HG02759 (cell line): ENCODE data around the gene PLCXD1.
"Not testable (repeated sequence)": the region's sequence is repeated elsewhere in the genome, so short reads cannot be mapped to it uniquely, and the experiment has no call there.

Source experiments
- ATAC-seq: cut with Tn5 transposase; IDR thresholded peaks from one replicate; pipeline ENCODE4 v1.9.1; 2021; ENCODE audit warnings: mild to moderate bottlenecking, moderate library complexity; ENCODE audit not compliant: unreplicated experiment

The PLCXD1 gene

GRCh38 chrX:291411-291901, 10.3 kb downstream of the PLCXD1 start:
- no peak for ATAC-seq

- no peak for ATAC-seq
Measured at GRCh38 chrX:292900-293897, 12.0 kb downstream of the PLCXD1 start.

- ATAC-seq: no peak
Measured at GRCh38 chrX:295136-295535, 14.0 kb downstream of the PLCXD1 start.

- no peak for ATAC-seq
Measured at GRCh38 chrX:298993-299392, 17.8 kb downstream of the PLCXD1 start.

- ATAC-seq: no peak
Measured at GRCh38 chrX:300334-300733, 19.2 kb downstream of the PLCXD1 start.

GRCh38 chrX:302975-303374, 21.8 kb downstream of the PLCXD1 start:
- no peak for ATAC-seq

- ATAC-seq: not testable (repeated sequence)
Measured at GRCh38 chrX:305781-306613, 24.8 kb downstream of the PLCXD1 start.

- ATAC-seq: not testable (repeated sequence)
Measured at GRCh38 chrX:306614-307251, 25.6 kb downstream of the PLCXD1 start.

- ATAC-seq: no peak
Measured at GRCh38 chrX:307261-308111, 26.3 kb downstream of the PLCXD1 start.

GRCh38 chrX:308821-309520, 27.8 kb downstream of the PLCXD1 start:
- no peak for ATAC-seq

- no peak for ATAC-seq
Measured at GRCh38 chrX:310621-311155, 29.5 kb downstream of the PLCXD1 start.

- no peak for ATAC-seq
Measured at GRCh38 chrX:311156-312129, 30.3 kb downstream of the PLCXD1 start.

GRCh38 chrX:312621-313331, 31.6 kb downstream of the PLCXD1 start:
- no peak for ATAC-seq

- ATAC-seq: no peak
Measured at GRCh38 chrX:313546-313945, 32.4 kb downstream of the PLCXD1 start.

GRCh38 chrX:314049-314448, 32.9 kb downstream of the PLCXD1 start:
- no peak for ATAC-seq

- ATAC-seq: no peak
Measured at GRCh38 chrX:314781-315595, 33.8 kb downstream of the PLCXD1 start.
